GM12891 (cell line): ENCODE data around the gene LIMS2.

Source experiments
- PAX5 ChIP-seq: IDR thresholded peaks from 2 replicates; pipeline ENCODE4 v1.6.1; 2011; ENCODE audit warnings: low read length, moderate library complexity, mild to moderate bottlenecking; ENCODE audit not compliant: insufficient read depth, severe bottlenecking
- POLR2A ChIP-seq: IDR thresholded peaks from 2 replicates; pipeline ENCODE4 v1.6.1; 2011; ENCODE audit warnings: low read depth, low read length, control low read depth
- POLR2AphosphoS5 ChIP-seq: IDR thresholded peaks from 2 replicates; pipeline ENCODE4 v1.6.1; 2011; ENCODE audit warnings: low read depth, low read length, control low read depth
- POU2F2 ChIP-seq: IDR thresholded peaks from 2 replicates; pipeline ENCODE4 v1.6.1; 2011; ENCODE audit warnings: low read depth, mild to moderate bottlenecking, control low read depth, low read length, moderate library complexity
- SPI1 ChIP-seq: IDR thresholded peaks from 2 replicates; pipeline ENCODE4 v1.6.1; 2011; ENCODE audit warnings: low read depth, low read length, control low read depth
- TAF1 ChIP-seq: IDR thresholded peaks from 2 replicates; pipeline ENCODE4 v1.6.1; 2011; ENCODE audit warnings: low read depth, low read length, control low read depth

DNA sequence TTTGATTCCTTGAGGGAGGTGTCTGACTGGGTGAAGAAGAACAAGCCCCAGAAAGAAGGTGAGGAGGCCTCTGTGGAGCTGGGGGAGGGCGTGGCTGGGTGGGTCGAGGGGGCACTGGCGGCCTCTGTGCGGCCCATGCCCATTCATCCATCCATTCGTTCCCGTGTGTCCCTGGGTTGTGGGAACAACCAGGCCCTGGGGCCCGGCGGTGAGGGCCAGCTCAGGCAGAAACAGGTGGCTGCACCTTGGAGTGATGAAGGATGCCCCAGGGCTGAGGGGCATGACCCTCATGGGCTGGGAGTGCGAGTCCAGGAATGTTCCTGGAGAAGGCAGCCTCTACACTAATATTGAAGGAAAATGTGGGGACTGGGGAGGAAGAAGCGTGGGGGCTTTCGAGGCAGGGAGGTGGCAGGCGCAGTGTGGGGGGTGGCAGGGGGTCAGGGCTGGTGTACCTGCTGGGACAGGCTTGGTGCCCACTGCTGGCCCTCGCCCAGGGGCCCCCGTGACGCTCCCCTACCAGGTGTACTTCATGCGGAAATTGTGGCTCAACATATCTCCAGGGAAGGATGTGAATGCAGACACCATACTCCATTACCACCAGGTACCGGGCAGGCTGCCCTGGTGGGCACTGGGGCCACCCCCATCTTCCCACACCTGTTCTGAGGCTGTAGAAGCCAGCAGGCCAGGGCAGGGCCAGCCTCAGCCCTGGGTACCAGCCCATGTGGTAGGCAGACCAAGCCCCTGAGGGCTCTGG, 40.5 kb downstream of the LIMS2 start:
- TF ChIP-seq POLR2A (no peak), TAF1 (no peak), POLR2AphosphoS5 (no peak), SPI1 (no peak), PAX5 (no peak), POU2F2 (no peak)
